Endothelial cell of umbilical vein (primary cell): ENCODE results near the gene MTTP.

Experiments used
- EZH2 ChIP-seq: IDR thresholded peaks from 2 replicates; pipeline ENCODE4 v1.6.1; 2012; ENCODE audit warnings: borderline replicate concordance, low read depth, mild to moderate bottlenecking, moderate library complexity, low read length, inconsistent platforms; ENCODE audit not compliant: severe bottlenecking
- FOS ChIP-seq: IDR thresholded peaks from 2 replicates; pipeline ENCODE4 v1.6.1; 2011; ENCODE audit warnings: mild to moderate bottlenecking, low read length, moderate library complexity, borderline replicate concordance; ENCODE audit not compliant: insufficient read depth
- GATA2 ChIP-seq: IDR thresholded peaks from 2 replicates; pipeline ENCODE4 v1.7.0; 2011; ENCODE audit warnings: low read depth, mild to moderate bottlenecking, moderate library complexity, mixed read lengths, low read length; ENCODE audit not compliant: insufficient read length, insufficient read depth
- MYC ChIP-seq: IDR thresholded peaks from one replicate; pipeline ENCODE4 v1.6.1; 2011; ENCODE audit warnings: mild to moderate bottlenecking, low read depth, low read length
- POLR2A ChIP-seq: IDR thresholded peaks from 2 replicates; pipeline ENCODE4 v1.6.1; 2012; ENCODE audit warnings: low read depth, mild to moderate bottlenecking, control low read depth, low read length
- POLR2AphosphoS5 ChIP-seq: IDR thresholded peaks from 2 replicates; pipeline ENCODE4 v1.6.1; 2012; ENCODE audit warnings: low read depth, mild to moderate bottlenecking, control low read depth, low read length, moderate library complexity; ENCODE audit not compliant: insufficient read depth
- TF ChIP-seq, protein P1 (sequence below), 2 donors: IDR thresholded peaks; 1 replicate in 1 of 2; 2 replicates in 1 of 2; pipeline ENCODE4 v1.5.1; 2011; ENCODE audit warnings: low read length in 2 of 2, mild to moderate bottlenecking in 2 of 2, moderate library complexity in 2 of 2, control low read depth in 1 of 2, inconsistent platforms in 1 of 2, low read depth in 1 of 2; ENCODE audit not compliant: insufficient read depth in 1 of 2; ENCODE audit errors: extremely low read depth in 1 of 2

DNA sequence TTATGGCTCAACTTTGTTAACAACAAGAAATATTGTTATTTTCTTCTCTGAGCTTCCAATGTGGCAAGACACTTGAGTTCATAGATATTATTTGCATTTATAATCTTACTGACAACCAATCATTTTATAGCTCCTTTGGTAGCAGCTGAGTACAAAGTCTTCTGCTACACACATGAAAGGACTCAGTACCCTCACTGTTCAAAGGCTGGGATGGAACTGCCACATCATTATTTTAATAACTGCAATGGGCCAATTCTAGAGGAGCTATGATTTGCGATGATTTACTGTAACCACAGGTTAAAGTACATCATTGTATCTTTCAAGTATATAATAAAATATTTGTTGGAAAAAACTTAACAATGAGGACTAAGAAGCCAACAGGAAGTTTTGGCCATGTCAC lies 10.9 kb downstream of the MTTP start:
- TF ChIP-seq GATA2: no peak
- no peak for TF ChIP-seq EZH2
- no peak for TF ChIP-seq POLR2A
- TF ChIP-seq, protein P1, sequence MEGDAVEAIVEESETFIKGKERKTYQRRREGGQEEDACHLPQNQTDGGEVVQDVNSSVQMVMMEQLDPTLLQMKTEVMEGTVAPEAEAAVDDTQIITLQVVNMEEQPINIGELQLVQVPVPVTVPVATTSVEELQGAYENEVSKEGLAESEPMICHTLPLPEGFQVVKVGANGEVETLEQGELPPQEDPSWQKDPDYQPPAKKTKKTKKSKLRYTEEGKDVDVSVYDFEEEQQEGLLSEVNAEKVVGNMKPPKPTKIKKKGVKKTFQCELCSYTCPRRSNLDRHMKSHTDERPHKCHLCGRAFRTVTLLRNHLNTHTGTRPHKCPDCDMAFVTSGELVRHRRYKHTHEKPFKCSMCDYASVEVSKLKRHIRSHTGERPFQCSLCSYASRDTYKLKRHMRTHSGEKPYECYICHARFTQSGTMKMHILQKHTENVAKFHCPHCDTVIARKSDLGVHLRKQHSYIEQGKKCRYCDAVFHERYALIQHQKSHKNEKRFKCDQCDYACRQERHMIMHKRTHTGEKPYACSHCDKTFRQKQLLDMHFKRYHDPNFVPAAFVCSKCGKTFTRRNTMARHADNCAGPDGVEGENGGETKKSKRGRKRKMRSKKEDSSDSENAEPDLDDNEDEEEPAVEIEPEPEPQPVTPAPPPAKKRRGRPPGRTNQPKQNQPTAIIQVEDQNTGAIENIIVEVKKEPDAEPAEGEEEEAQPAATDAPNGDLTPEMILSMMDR (IDR thresholded peaks at IDR 0.05; ENCODE audit: extremely low read depth in 1 of 2, insufficient read depth in 1 of 2, low read depth in 1 of 2, low read length in 2 of 2): no peak
- TF ChIP-seq POLR2AphosphoS5: no peak
- no peak for TF ChIP-seq MYC
- no peak for TF ChIP-seq FOS
